Choroid plexus epithelial cell (primary cell): ENCODE measurements around the gene EXOSC7.

Experiments used
- DNase-seq: peaks from one replicate; pipeline ENCODE4 v3.0.0-alpha.2; 2010; ENCODE audit warnings: low read depth
- H3K4me3 ChIP-seq: 2 replicates; pipeline ENCODE4 v1.5.1; 2011; ENCODE audit warnings: low read depth, mild to moderate bottlenecking, control low read depth, low read length, moderate library complexity
- CTCF ChIP-seq: conservative IDR thresholded peaks from 2 replicates; pipeline ENCODE4 v1.5.1; 2011; ENCODE audit warnings: low read depth, mild to moderate bottlenecking, control low read depth, inconsistent platforms, low read length, moderate library complexity

The EXOSC7 gene

GRCh38 chr3:45001738-45002137, 25.7 kb downstream of the EXOSC7 start:
- no peak overlapping the region for H3K4me3 ChIP-seq
- peak; percentile 29 for TF ChIP-seq CTCF
- DNase-seq = no peak

- DNase-seq = no peak
Observed at GRCh38 chr3:45002139-45002660, 26.2 kb downstream of the EXOSC7 start.

GRCh38 chr3:45002720-45003119, 26.7 kb downstream of the EXOSC7 start:
- no peak for DNase-seq
- H3K4me3 ChIP-seq = no peak overlapping the region
- TF ChIP-seq CTCF = no peak

More at GRCh38 chr3:45002139-45002660, 26.2 kb downstream of the EXOSC7 start:
- no peak overlapping the region for H3K4me3 ChIP-seq
- no peak for TF ChIP-seq CTCF

GRCh38 chr3:45003406-45003805, 27.4 kb downstream of the EXOSC7 start:
- no peak for DNase-seq
- no peak for TF ChIP-seq CTCF
- no peak overlapping the region for H3K4me3 ChIP-seq

GRCh38 chr3:45003859-45004258, 27.8 kb downstream of the EXOSC7 start:
- no peak for TF ChIP-seq CTCF
- no peak overlapping the region for H3K4me3 ChIP-seq
- no peak for DNase-seq

GRCh38 chr3:45007091-45007490, 31.0 kb downstream of the EXOSC7 start:
- no peak for DNase-seq
- H3K4me3 ChIP-seq = no peak overlapping the region
- TF ChIP-seq CTCF = no peak

- H3K4me3 ChIP-seq = no peak overlapping the region
- peak; percentile 75 for DNase-seq
- TF ChIP-seq CTCF = no peak
Observed at GRCh38 chr3:45008117-45008516, 32.1 kb downstream of the EXOSC7 start.
